HG03175 (cell line): ENCODE results near the gene USP31.
"Not testable (repeated sequence)": the region's sequence is repeated elsewhere in the genome, so short reads cannot be mapped to it uniquely, and the experiment has no call there.

ENCODE experiments used
- ATAC-seq: cut with Tn5 transposase; IDR thresholded peaks from one replicate; pipeline ENCODE4 v1.9.1; 2021; ENCODE audit warnings: mild to moderate bottlenecking, moderate library complexity; ENCODE audit not compliant: unreplicated experiment

The USP31 gene

DNA sequence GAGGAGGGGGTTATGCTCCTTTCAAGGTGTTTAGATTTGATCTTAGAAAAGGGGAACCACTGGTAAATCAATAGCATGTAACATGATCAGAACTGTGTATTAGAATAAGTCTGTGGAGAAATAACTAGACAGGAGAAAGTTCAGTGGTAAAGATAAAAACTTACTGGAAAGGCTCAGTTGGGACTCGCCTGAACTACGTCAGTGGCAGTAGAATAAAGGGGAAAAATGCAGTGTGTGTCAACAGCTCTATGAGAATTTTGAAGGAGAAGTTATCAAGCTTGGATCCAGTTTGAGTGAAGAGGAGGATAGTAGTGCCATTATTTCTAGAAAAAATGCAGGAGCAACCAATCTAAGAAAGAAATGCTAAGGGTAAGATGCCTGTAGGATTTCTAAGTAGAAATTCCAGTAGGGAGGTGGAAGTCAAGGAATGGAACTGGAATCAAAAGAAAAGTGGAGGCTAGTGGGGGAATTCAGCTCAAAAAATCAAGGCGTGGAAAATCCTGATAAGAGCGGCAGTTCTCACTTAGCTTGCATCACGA lies 48.2 kb downstream of the USP31 start:
- ATAC-seq: no peak

DNA sequence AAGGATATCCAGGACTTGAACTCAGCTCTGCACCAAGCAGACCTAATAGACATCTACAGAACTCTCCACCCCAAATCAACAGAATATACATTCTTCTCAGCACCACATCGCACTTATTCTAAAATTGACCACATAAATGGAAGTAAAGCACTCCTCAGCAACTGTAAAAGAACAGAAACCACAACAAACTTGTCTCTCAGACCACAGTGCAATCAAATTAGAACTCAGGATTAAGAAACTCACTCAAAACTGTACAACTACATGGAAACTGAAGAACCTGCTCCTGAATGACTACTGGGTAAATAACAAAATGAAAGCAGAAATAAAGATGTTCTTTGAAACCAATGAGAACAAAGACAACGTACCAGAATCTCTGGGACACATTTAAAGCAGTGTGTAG lies 52.8 kb downstream of the USP31 start:
- ATAC-seq: not testable (repeated sequence)

DNA sequence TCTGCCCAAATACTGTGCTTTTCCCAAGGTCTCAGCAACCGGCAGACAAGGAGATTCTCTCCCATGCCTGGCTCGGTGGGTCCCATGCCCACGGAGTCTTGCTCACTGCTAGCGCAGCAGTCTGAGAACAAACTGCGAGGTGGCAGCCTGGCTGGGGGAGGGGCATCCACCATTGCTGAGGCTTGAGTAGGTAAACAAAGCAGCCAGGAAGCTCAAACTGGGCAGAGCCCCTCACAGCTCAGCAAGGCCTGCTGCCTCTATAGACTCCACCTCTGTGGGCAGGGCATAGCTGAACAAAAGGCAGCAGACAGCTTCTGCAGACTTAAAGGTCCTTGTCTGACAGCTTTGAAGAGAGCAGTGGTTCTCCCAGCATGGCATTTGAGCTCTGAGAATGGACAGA lies 55.1 kb downstream of the USP31 start:
- ATAC-seq: not testable (repeated sequence)

DNA sequence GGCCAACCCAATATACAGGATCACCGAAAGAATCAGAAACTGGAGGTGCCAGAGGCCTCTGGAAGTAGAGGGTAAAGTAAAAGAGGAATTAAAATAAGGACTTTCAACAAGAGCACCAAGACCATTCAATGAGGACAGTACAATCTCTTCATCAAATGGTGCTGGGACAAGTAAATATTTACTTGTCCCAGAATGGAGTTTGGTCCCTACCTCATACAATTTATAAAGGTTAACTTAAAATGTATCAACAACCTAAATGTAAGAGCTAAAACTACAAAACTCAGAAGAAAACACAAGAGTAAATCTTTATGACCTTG lies 56.5 kb downstream of the USP31 start:
- ATAC-seq: no peak

DNA sequence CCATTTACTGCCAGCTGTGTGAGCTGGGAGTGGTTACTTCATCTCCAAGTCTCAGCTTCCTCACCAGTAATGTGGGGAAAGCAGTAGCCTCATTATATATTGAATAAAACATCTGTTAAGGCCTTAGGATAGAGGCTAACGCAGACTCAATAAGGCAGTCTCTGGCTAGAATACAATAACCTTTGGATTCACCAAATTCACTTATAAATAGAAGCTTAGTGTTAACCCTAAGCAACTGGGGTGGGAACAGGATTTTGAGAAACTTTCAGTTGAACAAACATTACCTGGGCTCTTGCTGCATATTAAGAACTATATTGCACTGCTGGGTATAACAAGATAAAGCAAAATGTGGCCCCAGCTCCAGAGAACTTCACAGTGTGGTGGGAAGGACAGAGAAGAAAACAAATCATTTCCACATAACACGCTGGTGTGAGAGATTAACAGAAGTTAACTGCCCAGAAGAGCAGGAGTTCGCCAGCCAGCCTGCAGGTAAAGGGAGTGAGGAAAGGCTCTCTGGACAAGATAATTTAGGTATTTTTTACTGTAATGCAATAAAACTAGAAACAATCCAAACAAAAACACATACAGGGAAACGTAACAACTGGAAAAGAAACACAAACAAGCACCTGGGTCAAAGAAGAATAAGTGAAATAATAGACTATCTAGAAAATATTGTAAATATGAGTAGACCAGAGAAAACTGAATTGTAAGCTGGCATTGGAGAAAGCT lies 57.0 kb downstream of the USP31 start:
- no peak for ATAC-seq

DNA sequence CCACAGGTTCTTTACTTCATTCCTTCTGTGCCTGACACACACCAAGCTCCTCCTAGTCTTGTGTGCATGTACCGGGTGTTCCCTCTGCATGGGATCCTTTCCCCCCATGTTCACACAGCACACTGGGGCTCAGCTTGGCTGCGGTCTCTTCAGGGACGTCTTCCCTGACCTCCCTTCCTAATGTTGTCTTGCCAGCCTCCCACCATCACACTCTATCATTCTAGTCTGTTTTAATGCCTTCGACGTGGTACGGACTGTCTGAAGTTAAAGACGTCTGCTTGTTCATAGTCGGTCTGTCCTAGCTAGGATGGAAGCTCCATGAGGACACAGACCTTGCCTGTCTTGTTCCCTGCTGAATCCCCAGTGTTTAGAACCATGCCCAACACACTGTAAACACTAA lies 60.1 kb downstream of the USP31 start:
- ATAC-seq: no peak

DNA sequence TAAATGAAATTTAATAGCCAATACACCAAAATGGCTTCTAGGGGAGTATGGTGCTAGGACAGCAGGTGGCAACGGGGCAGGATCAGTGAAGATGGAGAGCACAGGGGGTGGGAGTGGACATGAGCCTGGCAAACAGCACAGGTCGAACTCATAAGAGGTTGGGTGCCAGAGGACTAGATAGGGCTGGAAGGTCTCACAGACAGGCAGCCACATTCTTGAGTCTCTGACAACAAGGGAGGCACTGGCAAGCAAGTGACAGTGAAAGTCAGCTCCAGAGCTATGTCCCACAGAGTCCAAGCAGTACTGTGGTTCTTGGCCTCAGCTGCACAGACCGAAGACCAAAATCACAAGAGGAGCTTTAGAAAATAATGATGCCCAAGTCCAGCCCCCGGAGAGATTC lies 61.2 kb downstream of the USP31 start:
- no peak for ATAC-seq

DNA sequence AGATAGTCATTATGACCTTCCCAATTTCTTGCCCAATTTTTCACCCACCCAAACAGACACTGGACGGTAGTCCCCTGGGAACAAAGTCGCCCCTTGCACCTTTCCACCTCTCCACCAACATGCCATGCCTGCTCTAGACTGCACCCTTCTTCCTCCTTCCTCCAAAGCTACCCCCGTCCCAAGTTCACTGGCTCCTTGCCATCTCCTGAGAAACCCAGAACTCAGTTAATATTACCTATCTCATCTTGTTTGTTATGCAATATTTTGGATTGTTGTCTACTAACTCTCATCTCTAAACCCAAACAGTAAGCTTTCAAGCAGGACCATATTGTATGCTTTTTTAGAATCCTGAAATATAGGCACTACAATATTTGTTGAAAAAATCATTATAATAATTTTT lies 63.3 kb downstream of the USP31 start:
- ATAC-seq: no peak

DNA sequence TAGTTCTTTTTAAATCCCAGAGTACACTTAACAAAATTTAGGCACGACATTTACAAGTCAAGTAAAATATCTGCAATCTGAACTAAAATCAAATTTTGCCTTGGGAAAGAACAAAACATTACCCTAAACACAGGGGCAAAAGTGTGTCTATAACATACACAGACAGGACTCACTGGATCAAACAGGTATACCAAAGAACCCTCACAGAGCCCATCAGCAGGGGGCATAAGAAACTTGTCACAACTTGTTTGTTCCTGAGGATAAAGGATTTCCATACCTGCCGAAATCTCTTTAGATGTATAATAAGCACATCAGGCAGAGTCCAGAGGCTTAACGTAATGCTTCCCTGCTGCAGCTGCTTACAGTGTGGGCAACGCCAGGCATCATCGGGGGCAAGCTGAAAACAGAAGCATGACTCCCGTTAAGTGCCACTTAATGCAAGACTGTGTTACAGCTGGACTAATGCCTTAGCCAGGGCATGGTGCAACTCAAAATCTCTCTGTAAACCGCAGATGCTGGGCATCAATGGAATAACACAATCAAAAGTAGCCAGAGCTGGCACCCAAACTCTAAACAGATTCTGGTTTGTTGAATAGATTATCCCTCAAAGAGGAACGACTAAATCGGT lies 67.0 kb downstream of the USP31 start:
- no peak for ATAC-seq

DNA sequence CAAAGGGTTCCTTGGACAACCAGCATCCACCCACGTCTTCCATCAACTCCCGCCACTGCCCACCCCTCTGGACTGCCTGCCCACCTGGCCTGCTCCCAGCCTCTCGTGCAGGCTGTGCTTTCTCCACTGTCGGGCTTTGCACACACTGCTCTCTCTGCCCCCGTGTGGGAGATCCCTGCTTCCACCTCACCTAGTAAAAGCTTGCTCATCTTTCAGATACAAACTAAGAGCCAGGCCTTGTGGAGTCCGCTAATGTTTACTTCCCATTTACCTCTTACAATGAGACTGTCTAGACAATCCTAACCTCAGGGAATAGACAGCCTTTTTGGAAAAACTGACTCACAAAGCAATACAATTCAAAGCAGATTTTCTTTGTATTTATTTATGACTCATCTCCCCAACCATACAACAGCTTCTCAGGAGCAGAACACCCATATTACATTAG lies 67.6 kb downstream of the USP31 start:
- ATAC-seq: no peak

DNA sequence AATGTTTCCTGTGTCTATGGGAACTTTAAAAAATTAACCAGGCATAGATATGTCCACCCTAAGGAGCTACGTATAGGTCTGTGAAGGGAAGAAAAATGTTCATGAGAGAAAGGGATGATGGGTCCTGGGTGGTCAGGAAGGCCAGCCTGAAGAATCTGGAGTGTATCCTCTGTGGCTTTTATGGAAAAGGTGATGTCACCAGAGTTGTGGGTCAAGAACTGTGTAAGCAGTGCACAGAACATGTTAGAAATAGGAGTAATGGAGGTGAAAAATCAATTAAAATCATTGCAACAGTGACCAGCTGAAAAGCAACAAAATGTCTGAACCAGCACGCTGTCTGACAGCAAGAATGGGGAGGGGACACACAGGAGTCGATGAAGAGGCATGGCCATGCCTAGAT lies 68.5 kb downstream of the USP31 start:
- ATAC-seq: no peak

DNA sequence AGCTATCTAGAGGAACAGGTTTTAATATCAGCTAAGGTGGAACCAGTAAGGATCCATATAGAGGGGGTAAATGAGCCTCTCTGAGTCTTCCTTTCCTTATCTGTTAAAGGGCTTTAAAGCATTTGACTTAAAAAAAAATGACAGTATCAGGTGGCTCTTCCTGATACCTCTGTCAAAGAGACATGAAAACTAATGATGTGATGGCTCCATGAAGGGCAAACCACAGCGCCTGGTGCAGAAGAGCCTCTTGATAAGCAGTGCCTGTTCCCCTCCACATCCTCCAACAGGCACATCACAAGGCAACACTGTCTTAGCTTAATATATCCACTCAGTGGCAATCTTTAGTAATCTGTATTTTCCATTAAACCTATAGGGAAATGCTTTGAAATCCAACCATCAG lies 68.9 kb downstream of the USP31 start:
- ATAC-seq: no peak

DNA sequence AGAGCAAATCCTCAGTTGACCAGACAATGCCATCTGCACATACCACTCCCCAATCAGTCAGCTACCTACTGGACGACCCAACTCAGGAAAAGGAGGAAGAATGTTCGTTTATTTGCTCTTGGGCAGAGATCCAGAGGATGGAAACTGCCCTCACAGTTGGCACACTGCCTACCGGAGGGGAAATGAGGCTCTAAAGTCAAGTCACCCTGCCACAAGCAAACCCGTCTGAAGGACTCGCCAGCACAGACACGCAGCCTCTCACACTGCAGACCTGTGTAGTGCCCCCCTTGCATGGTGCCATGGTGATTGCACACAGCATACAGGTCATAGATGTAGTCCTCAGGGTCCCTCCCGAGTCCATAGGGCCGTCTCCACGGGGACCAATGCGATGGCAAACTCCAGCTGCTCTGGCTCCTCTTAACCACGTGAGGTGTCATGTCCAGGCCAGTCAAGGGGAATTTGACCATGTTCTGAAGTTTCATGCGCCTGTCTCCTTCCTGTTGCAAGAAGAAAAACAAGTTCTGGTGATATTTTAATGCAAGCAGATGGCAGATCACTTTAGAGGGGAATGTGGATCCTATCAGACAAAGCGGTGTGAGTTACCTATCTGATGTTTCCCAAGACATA lies 69.5 kb downstream of the USP31 start:
- ATAC-seq: no peak

DNA sequence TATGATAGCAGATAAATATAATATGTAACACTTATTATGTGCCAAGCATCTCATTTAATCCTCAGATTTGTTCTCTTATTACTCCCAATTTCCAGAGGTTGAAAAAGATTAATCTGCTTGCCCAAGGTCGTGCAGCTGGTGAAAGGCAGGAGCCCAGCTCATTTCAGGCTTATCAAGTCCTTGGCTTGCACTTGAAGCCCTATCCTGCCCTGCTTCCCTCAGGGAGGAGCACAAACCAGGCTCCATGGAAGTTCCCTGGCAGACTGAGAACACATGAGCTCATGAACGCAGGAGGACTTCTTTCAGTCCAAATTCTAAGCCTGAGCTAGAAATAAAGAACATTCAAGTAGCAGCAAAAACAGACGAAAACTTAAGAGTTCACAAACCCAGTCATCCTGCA lies 74.8 kb downstream of the USP31 start:
- ATAC-seq: no peak

DNA sequence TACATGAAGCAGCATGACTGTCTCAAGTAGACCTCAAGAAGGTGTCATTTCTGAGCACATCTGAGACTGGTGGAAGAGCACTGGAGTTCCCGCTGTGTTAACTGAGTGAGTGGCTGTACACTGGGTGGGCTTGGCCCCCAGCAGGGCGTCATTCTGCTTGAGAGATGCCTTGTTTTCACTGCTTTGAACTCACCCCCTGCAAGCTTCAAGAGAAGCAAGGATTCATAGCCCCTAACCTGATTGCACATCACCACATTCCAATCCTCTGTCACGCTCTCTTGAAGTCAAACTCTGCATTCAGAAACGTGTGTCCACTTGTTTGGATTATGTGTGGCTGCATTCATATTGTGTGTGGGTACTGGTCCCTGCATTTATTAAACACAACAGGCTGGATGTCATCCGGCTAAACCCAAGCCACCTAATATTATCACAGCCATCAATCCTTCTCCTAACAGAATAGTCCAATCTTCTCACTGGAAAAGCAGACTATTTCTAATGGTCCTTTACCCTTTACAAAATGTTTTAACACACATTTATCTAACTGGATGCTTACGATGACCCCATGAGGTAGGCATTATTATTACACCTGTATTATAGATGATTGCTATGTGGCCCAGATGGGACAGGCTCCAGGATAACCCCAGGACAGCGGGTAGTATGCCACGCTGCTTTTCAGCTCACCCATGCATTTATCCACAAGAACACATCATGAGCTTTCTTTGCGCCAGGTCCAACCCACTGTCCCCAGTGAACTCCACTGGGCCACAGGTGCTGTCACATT lies 76.3 kb downstream of the USP31 start:
- no peak for ATAC-seq

DNA sequence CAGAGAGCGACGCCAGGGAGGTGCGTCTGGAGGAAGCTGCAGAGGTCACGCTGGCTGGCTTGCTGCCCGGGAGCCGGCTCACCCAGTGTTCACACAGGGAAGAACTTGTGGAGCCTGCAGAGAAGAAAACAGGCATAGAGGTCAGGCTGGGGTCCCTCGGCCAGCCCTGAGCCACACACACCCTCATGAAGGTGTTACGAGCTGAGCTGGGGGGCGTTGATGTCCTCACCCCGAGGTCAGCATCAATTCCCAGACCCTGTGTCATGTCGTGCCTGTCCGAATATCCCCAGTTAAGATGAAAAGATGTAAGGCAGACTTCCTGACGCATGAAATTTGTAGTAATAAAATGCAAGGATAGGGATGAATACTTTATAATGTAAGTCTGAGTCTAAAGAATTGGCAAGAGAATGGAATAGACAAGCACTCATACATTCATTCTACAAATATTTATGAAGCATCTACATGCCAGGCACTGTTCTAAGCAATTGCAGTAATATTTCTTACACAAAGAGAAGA lies 77.1 kb downstream of the USP31 start:
- no peak for ATAC-seq

DNA sequence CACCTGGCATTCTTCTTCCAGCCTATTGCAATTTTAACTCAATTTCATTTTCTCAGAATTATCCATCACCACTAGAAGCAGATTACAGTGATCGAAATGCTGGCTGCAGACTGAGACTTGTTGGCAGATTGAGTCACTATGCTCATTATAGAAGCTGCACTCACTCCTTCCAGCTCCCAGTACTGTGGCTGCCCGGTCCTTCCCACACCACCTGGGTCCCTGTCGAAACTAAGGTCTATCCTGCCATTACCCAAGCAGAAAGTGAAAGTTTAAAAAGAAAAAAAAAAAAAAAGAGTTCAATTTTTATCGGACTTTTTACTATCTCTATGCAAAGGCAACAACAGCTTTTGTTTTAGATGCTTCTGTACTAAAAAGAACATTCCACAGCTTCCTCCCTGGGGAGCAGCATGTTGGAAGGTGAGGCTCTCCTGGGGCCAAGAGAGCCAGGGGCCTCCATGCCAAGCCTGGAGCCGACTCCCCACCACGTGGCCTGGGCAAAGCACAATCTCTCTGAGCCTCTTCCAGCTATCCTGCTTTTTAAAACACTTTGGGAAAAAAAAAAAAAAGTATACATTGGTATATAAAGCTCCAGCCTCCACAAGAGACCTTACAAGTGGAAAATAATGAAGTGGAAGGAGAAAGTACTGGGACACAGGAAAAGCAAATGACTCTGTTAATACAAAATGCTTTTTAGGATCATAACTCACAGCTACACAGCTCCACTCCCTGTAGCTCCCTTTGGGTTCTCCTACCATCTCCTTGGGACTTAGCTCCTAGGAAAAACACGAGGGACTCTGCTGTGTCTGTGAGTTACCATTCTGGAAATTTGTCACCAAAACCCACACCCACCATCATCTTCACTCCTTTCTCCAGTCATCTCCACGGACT lies 77.8 kb downstream of the USP31 start:
- ATAC-seq: no peak

DNA sequence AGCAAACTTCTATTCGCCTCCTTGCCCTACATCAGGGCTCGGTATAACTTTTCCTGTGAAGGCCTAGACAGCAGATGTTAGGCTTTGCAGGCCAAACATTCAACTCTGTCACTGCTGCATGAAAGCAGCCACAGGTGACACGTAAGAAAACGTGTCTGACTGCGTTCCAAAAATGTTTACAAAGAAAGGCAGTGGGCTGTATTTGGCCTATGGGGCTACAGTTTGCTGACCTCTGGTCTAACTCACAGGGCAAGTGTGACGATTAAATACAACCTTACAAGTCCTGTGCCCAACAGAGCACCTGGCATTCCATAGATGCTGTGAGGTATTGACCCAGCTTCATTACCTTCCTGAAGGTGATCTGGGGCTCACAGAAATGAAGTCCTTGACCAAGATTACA lies 79.4 kb downstream of the USP31 start:
- no peak for ATAC-seq

DNA sequence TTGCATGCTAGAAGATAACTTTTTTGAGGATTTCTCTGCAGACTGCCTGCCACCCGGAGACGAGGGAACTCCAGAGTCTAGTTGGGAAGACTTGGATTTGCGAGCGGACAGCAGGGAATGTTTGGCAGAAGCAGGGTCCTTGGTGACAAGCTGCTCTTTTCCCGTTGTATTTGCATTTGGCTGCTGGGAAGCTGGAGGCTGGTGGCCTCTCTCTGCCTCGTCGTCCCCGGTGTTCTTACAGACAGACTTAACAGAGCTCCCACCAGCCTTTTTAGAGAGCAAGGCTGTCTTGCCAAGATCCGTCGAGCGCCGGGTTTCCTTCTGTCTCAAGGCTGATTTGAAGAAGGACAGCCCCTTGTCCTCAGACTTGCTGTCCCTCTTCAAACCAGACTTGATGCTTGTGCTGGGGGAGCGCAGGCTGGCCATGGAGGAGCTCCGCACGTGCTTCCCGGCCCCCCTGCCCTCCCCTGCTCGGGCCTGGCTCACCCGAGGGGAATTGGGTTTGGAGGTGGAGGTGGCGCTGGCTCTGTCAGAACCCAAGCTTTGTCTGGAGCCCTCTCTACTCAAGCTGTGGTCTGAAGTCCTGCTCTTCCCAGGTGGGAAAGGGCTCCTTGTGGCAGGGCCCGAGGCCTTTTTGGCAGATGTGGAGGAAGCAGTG lies 81.0 kb downstream of the USP31 start:
- no peak for ATAC-seq

DNA sequence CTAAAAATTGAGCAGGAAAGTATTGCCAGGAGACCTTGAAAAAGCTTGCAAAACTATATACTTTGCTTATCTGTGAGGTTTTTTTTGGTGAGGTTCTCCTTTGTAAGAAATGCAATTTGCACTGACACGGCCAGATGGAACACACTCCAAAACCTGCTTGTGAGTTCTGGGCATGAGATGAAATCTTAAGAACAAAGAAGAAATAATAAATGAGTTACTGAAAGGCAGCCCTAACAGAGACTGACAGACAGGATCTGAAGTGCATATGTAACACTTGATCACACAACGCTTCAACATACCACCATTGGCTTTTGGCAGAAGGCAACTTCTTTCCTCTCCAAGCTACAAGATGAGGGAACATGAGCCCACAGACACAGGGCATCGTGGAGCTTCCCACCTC lies 82.6 kb downstream of the USP31 start:
- ATAC-seq: no peak
